HG02981 (cell line): ENCODE measurements around the gene SRPRA.

ENCODE experiments used
- ATAC-seq: cut with Tn5 transposase; IDR thresholded peaks from one replicate; pipeline ENCODE4 v1.9.1; 2021; ENCODE audit warnings: mild to moderate bottlenecking, moderate library complexity; ENCODE audit not compliant: unreplicated experiment

The SRPRA gene

GRCh38 chr11:126232683-126233082 is 36.0 kb downstream of the SRPRA start:
- no peak for ATAC-seq

DNA sequence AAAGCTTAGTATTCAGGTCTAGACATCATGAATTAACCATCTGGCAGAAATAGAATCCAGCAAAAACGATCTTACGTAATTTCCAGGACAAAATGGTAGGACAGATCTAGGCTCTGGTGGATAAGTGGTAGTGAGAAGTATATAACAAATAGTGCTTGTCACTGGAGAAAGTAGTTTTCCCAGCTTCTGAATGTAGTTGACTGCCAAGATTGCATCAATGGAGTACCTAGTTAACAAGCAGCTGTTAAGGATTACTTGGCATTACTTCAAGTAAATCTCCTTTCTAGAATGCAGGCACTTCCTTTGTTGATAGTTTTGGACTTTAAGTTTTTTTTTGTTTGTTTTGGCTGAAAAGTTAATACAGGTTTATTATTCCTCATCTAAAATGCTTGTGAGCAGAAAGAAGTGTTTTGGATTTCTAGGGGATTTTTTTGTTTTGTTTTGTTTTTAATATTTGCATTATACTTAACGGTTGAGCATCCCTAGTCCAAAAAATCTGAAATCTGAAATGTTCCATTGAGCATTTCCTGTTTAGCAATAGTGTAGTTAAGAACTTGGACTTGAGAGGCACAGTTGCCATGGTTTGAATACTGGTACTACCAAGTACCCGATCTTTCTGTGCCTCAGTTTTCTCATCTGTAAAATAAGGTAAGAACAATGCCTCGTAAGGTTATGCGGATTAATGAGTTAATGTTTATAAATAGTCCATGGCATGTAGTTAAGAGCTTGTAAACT is 36.8 kb downstream of the SRPRA start:
- no peak for ATAC-seq

- no peak for ATAC-seq
These were observed 38.7 kb downstream of the SRPRA start for GRCh38 chr11:126229858-126230540.

DNA sequence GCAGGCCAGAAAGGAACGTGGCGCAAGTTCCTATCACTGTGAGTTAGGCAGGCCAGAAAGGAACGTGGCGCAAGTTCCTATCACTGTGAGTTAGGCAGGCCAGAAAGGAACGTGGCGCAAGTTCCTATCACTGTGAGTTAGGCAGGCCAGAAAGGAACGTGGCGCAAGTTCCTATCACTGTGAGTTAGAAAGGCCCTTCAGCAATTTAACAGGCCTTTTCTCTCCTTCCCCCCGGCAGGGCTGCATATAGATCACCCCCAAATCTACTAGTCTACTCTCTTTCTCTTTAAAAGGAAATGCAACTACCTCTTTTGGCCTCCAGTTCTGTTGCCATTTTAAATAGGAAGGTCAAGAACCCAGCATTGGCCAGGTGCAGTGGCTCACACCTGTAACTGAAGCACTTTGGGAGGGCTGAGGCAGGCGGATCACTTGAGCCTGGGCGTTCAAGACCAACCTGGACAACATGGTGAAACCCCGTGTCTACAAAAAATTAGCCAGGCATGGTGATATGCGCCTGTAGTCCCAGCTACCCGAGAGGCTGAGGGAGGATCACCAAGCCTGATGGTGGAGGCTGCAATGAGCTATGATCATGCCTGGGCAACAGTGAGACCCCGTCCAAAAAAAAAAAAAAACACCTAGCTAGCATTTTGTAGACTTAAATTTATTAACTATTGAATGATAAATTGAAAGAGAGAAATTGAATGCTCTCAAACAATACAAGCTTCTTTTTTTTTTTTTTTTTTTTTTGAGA is 42.2 kb downstream of the SRPRA start:
- no peak for ATAC-seq

DNA sequence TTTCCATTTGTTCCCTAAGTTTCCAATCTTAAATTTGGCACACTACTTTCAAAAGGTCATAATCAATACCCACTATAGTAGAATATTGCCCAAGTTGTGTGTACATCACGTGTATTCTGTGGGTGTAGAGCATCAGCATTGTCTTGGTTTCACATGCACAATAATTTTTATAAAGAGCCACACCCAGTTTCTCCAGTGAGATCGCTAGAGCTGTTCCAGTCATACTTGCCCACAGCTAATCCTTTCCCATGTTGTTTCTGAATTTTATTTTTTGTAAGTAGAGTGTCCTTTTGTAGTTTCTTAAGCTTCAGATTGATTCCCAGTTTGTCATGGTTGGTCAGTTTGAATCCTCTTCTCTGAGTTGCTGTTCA is 43.4 kb downstream of the SRPRA start:
- ATAC-seq = no peak

- no peak for ATAC-seq
These were observed 43.9 kb downstream of the SRPRA start for GRCh38 chr11:126224647-126225294.

- no peak for ATAC-seq
These were observed 49.1 kb downstream of the SRPRA start for GRCh38 chr11:126219547-126219946.

GRCh38 chr11:126217491-126217890 is 51.2 kb downstream of the SRPRA start:
- no peak for ATAC-seq

GRCh38 chr11:126216526-126217305 is 52.0 kb downstream of the SRPRA start:
- no peak for ATAC-seq

DNA sequence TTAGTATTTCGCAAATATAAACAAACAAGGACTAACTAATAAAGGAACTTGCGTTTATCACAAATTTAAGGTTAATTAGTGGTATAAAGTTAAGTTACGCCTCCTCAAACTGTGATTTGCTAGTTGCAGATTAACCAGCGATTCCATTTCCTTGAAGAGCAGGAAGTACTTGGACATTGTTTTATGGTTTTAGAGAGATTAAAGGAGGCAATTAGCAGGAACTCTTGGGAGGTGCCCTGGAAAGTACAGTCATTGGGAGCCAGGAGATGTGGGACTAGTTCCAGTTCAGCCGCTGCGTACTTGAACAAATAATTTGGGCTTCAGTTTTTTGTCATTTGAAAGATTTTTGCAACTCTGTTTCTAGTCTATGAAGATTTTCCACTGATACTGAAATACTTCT is 53.9 kb downstream of the SRPRA start:
- no peak for ATAC-seq

DNA sequence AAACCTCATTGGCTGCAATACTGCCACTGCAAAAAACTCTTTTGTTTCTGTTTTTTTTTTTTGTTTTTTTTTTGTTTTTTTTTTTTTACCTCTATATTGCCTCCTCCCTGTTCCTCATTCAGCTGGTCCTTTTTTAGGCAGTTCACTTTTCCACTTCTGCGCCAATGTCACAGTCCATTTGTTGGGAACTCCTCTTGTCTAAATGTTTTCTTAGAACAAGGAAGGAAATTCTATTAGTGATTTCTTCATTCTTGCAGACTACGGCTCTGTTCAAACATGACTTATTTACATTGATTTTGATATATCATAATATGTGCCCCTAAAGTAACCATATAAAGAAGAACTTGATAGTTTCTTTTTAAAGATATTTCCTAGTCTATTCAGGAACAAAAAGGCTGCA is 54.3 kb downstream of the SRPRA start:
- no peak for ATAC-seq
